H1 (cell line): ENCODE data around the gene LIPC. TPM values are rescaled to one million over a fixed set of nuclear protein-coding genes. Genes with fewer than 3 reads are reported as not detected.

Experiments
- CTCF ChIA-PET: fragments of 300-600 bp; sonication (Branson Sonifier 250); formaldehyde crosslinking; loops from one replicate; lab custom pipeline; 2021; ENCODE audit not compliant: partially characterized antibody; lab: Charles Lee
- POLR2A ChIA-PET: fragments of 300-600 bp; sonication (Branson Sonifier 250); formaldehyde crosslinking; loops from one replicate; lab custom pipeline; 2021; ENCODE audit warnings: inconsistent platforms; ENCODE audit not compliant: partially characterized antibody; lab: Charles Lee
- DNase-seq, 2 experiments: peaks; one replicate each; pipeline versions ENCODE4 v3.0.0 to v3.0.0-alpha.2; 2010 to 2022; ENCODE audit warnings: low spot score in 2 of 2, low read depth in 1 of 2, mixed read lengths in 1 of 2
- FAIRE-seq: peaks from 2 replicates; lab custom pipeline; 2011; peaks lifted over from hg19 to GRCh38; lab: Jason Lieb, UNC
- H2AFZ ChIP-seq: 2 replicates; pipeline ENCODE4 v1.8.1; 2012; ENCODE audit warnings: low read length, inconsistent platforms
- H2AK5ac ChIP-seq: 2 replicates; pipeline ENCODE4 v1.6.1; 2013; ENCODE audit warnings: low read depth, low read length
- H2BK120ac ChIP-seq: replicated peaks from 2 replicates; pipeline ENCODE3; 2013; ENCODE audit warnings: low read depth, low read length, inconsistent platforms
- H2BK12ac ChIP-seq: 2 replicates; pipeline ENCODE4 v1.6.1; 2013; ENCODE audit warnings: low read depth, low read length
- H2BK15ac ChIP-seq: 2 replicates; pipeline ENCODE4 v1.6.1; 2013; ENCODE audit warnings: low read length
- H2BK20ac ChIP-seq: 2 replicates; pipeline ENCODE4 v1.6.1; 2013; ENCODE audit warnings: low read length
- H2BK5ac ChIP-seq: 2 replicates; pipeline ENCODE4 v1.6.1; 2013; ENCODE audit warnings: low read depth, low read length
- H3K14ac ChIP-seq: 2 replicates; pipeline ENCODE4 v1.6.1; 2013; ENCODE audit warnings: inconsistent platforms; ENCODE audit not compliant: insufficient read length
- H3K18ac ChIP-seq: 2 replicates; pipeline ENCODE4 v1.6.1; 2013; ENCODE audit warnings: low read length; ENCODE audit errors: extremely low read depth
- H3K23ac ChIP-seq: 2 replicates; pipeline ENCODE4 v1.6.1; 2013; ENCODE audit warnings: inconsistent platforms; ENCODE audit not compliant: insufficient read length
- H3K23me2 ChIP-seq: 2 replicates; pipeline ENCODE4 v1.6.1; 2013; ENCODE audit warnings: low read depth, low read length
- H3K27ac ChIP-seq: 2 replicates; pipeline ENCODE4 v1.6.1; 2011; ENCODE audit warnings: low read depth, low read length, inconsistent platforms
- H3K27me3 ChIP-seq, 4 experiments: replicated peaks in 1 of 4; 1 replicate in 1 of 4; 2 replicates in 3 of 4; pipeline versions ENCODE4 v1.6.1 to v1.8.1; 2011 to 2013; ENCODE audit warnings: low read length in 3 of 4, mild to moderate bottlenecking in 3 of 4, inconsistent platforms in 2 of 4, mixed read lengths in 2 of 4, moderate library complexity in 1 of 4; ENCODE audit not compliant: control insufficient read depth in 3 of 4, insufficient read depth in 3 of 4; ENCODE audit errors: extremely low read depth in 1 of 4
- H3K36me3 ChIP-seq, 4 experiments: 2 replicates each; pipeline versions ENCODE4 v1.6.1 to v1.8.1; 2011 to 2013; ENCODE audit warnings: mild to moderate bottlenecking in 4 of 4, low read length in 3 of 4, moderate library complexity in 2 of 4, control low read depth in 1 of 4, inconsistent platforms in 1 of 4; ENCODE audit not compliant: insufficient read depth in 4 of 4, control insufficient read depth in 2 of 4
- H3K4ac ChIP-seq: replicated peaks from 2 replicates; pipeline ENCODE3; 2013; ENCODE audit warnings: low read length, low read depth, mixed read lengths, inconsistent platforms; ENCODE audit not compliant: insufficient read length
- H3K4me1 ChIP-seq, 4 experiments: replicated peaks in 1 of 4; 1 replicate in 1 of 4; 2 replicates in 3 of 4; pipeline versions ENCODE4 v1.6.1 to v1.8.1; 2011 to 2013; ENCODE audit warnings: low read length in 3 of 4, inconsistent platforms in 2 of 4, mixed read lengths in 1 of 4; ENCODE audit not compliant: insufficient read depth in 4 of 4, control insufficient read depth in 3 of 4
- H3K4me2 ChIP-seq, 2 experiments: 2 replicates each; pipeline versions ENCODE4 v1.6.1 to v1.8.1; 2011 to 2013; ENCODE audit warnings: low read depth in 2 of 2, low read length in 2 of 2, control low read depth in 1 of 2, inconsistent platforms in 1 of 2, mild to moderate bottlenecking in 1 of 2; ENCODE audit not compliant: insufficient read depth in 1 of 2
- H3K4me3 ChIP-seq, 4 experiments: fragments of 200-600, 300-600 bp in 1 of 4; sonication (generic), shearing (Covaris generic), sonication (Bioruptor Twin) in 1 of 4; 2 replicates each; pipeline versions ENCODE4 v1.5.1 to v1.8.1; 2011 to 2016; ENCODE audit warnings: low read length in 4 of 4, low read depth in 3 of 4, control low read depth in 2 of 4, inconsistent platforms in 2 of 4, mild to moderate bottlenecking in 2 of 4, mixed read lengths in 1 of 4, moderate library complexity in 1 of 4; ENCODE audit not compliant: insufficient read depth in 2 of 4; ENCODE audit errors: extremely low read depth in 1 of 4
- H3K56ac ChIP-seq: replicated peaks from 2 replicates; pipeline ENCODE3; 2013; ENCODE audit warnings: low read depth, mild to moderate bottlenecking, mixed read lengths, low read length, inconsistent platforms; ENCODE audit not compliant: insufficient read length
- H3K79me1 ChIP-seq: 2 replicates; pipeline ENCODE4 v1.6.1; 2013; ENCODE audit warnings: low read depth, low read length, control low read depth
- H3K79me2 ChIP-seq, 2 experiments: 2 replicates each; pipeline versions ENCODE4 v1.6.1 to v1.8.1; 2012 to 2013; ENCODE audit warnings: low read length in 2 of 2, mild to moderate bottlenecking in 2 of 2, inconsistent platforms in 1 of 2; ENCODE audit not compliant: insufficient read depth in 2 of 2, control insufficient read depth in 1 of 2
- H3K9ac ChIP-seq, 4 experiments: replicated peaks in 1 of 4; 1 replicate in 1 of 4; 2 replicates in 3 of 4; pipeline versions ENCODE4 v1.6.1 to v1.8.1; 2011 to 2013; ENCODE audit warnings: low read depth in 3 of 4, low read length in 3 of 4, control low read depth in 2 of 4, mild to moderate bottlenecking in 2 of 4, moderate library complexity in 2 of 4, inconsistent platforms in 1 of 4; ENCODE audit errors: extremely low read depth in 1 of 4
- H3K9me3 ChIP-seq, 2 experiments: 2 replicates each; pipeline versions ENCODE4 v1.6.1 to v1.8.1; 2012 to 2013; ENCODE audit warnings: mild to moderate bottlenecking in 2 of 2, moderate library complexity in 2 of 2, control low read depth in 1 of 2, inconsistent platforms in 1 of 2, low read depth in 1 of 2, low read length in 1 of 2, mixed read lengths in 1 of 2; ENCODE audit not compliant: insufficient read depth in 2 of 2
- H4K20me1 ChIP-seq, 2 experiments: replicated peaks in 1 of 2; 2 replicates each; pipeline versions ENCODE3 to v1.8.1; 2011 to 2013; ENCODE audit warnings: inconsistent platforms in 2 of 2, low read length in 2 of 2, mild to moderate bottlenecking in 1 of 2; ENCODE audit not compliant: insufficient read depth in 2 of 2, control insufficient read depth in 1 of 2
- H4K5ac ChIP-seq: 2 replicates; pipeline ENCODE4 v1.6.1; 2013; ENCODE audit warnings: low read length, low read depth, mixed read lengths, inconsistent platforms; ENCODE audit not compliant: insufficient read length
- H4K8ac ChIP-seq: 2 replicates; pipeline ENCODE4 v1.8.0; 2013; ENCODE audit warnings: mild to moderate bottlenecking, moderate library complexity, low read length, inconsistent platforms; ENCODE audit not compliant: insufficient read depth; ENCODE audit errors: extremely low read depth
- H4K91ac ChIP-seq: replicated peaks from 2 replicates; pipeline ENCODE3; 2013; ENCODE audit warnings: low read length, mixed read lengths, inconsistent platforms; ENCODE audit not compliant: insufficient read length
- BRCA1 ChIP-seq: IDR thresholded peaks from 2 replicates; pipeline ENCODE4 v1.6.1; 2012; ENCODE audit warnings: low read depth, low read length, improper control_type of control experiment
- CBX5 ChIP-seq: fragments of 300-800, 300-1000 bp; sonication (generic); IDR thresholded peaks from 2 replicates; pipeline ENCODE4 v1.7.1; 2016; ENCODE audit warnings: antibody characterized with exemption, low read length, low read depth
- CHD2 ChIP-seq: IDR thresholded peaks from 2 replicates; pipeline ENCODE4 v1.6.1; 2012; ENCODE audit warnings: low read length, improper control_type of control experiment
- EGR1 ChIP-seq: IDR thresholded peaks from 2 replicates; pipeline ENCODE4 v1.6.1; 2011; ENCODE audit warnings: low read depth, low read length, borderline replicate concordance
- EP300 ChIP-seq, 2 experiments: IDR thresholded peaks; 1 replicate in 1 of 2; 2 replicates in 1 of 2; pipeline ENCODE4 v1.6.1; 2011 to 2012; ENCODE audit warnings: low read depth in 2 of 2, low read length in 2 of 2, mild to moderate bottlenecking in 2 of 2, borderline replicate concordance in 1 of 2, inconsistent platforms in 1 of 2, moderate library complexity in 1 of 2
- JUN ChIP-seq: IDR thresholded peaks from 2 replicates; pipeline ENCODE4 v1.6.1; 2011; ENCODE audit warnings: low read depth, mild to moderate bottlenecking, improper control_type of control experiment, low read length
- KDM1A ChIP-seq: fragments of 200-600, 300-600 bp; sonication (generic); IDR thresholded peaks from 2 replicates; pipeline ENCODE4 v1.7.1; 2016; ENCODE audit warnings: mild to moderate bottlenecking, low read length, borderline replicate concordance
- MAFK ChIP-seq: IDR thresholded peaks from 2 replicates; pipeline ENCODE4 v1.6.1; 2012; ENCODE audit warnings: low read depth, mild to moderate bottlenecking, improper control_type of control experiment, low read length
- PHF8 ChIP-seq: fragments of 200-600 bp; sonication (generic); conservative IDR thresholded peaks from 2 replicates; pipeline ENCODE4 v1.7.1; 2012; ENCODE audit warnings: low read depth, mild to moderate bottlenecking, inconsistent platforms, low read length, moderate library complexity
- POLR2AphosphoS5 ChIP-seq: IDR thresholded peaks from 2 replicates; pipeline ENCODE4 v1.6.1; 2011; ENCODE audit warnings: low read depth, low read length
- SP2 ChIP-seq: IDR thresholded peaks from 2 replicates; pipeline ENCODE4 v1.6.1; 2012; ENCODE audit warnings: mild to moderate bottlenecking, low read length, inconsistent platforms
- TCF12 ChIP-seq: IDR thresholded peaks from 2 replicates; pipeline ENCODE4 v1.6.1; 2011; ENCODE audit warnings: low read depth, mild to moderate bottlenecking, low read length
- WGBS, 2 experiments: shearing (Covaris generic) in 1 of 2; methylation state at CpG; one replicate each; pipeline versions ENCODE4 v1.1.6 to v1.1.7; 2013 to 2015; ENCODE audit warnings: low lambda C conversion rate in 2 of 2, mixed read lengths in 2 of 2, inconsistent platforms in 1 of 2, low coverage in 1 of 2, missing lambda C conversion rate in 1 of 2; ENCODE audit not compliant: insufficient replicate concordance in 2 of 2, insufficient coverage in 1 of 2, insufficient read length in 1 of 2; ENCODE audit errors: extremely low coverage in 1 of 2, missing lambda C conversion rate in 1 of 2; 5-methylcytosine and 5-hydroxymethylcytosine counted together
- polyA plus RNA-seq, 7 experiments: library from polyadenylated mRNA; depleted of rRNA in 3 of 7; stranded (reverse) in 5 of 7; unstranded in 2 of 7; fragments of >200 nt in 5 of 7; fragments of 200-250 nt in 2 of 7; gene quantifications; 1 replicate in 5 of 7; 2 replicates in 1 of 7; 4 replicates in 1 of 7; pipeline versions ENCODE4 v1.2.1 to v1.2.3, GENCODE V29; 2011 to 2013; ENCODE audit warnings: missing spikeins in 2 of 7, mixed read lengths in 2 of 7
- total RNA-seq: library from RNA; stranded (reverse); fragmentation: NEBNext Ultra II Directional; extraction: Animal tissue kit (Norgen Biotek cat#: 25700); gene quantifications from 2 replicates; pipeline ENCODE4 v1.2.1, GENCODE V29; 2021

The LIPC gene
- total and polyA plus RNA-seq, 2 of the 8 experiments (the other 6 are each of a cell fraction or from before 2014, with no cell fraction given): not detected

DNA sequence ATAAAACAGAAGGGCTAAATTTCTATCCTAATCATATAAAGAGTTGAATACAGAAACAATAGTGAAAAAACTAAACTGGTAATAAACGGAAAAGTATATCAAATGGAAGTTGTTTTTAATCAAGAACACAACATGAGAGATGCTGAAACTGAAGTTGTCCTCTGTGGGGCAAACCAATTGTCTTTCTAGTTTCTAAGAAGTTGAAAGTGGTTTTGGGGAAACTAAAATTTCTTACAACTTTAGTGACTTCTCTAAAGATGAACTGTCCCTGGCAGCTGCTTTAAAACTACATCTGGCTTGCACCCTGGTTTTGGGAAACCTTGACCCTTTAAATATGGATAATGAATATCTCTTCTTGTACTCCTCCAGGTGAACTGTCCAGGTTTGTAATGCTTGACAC is 162.1 kb downstream of the LIPC start:
- no peak for TF ChIP-seq EGR1
- no peak for TF ChIP-seq BRCA1
- no peak for TF ChIP-seq JUN
- TF ChIP-seq CBX5: no peak
- TF ChIP-seq PHF8: no peak
- no peak for TF ChIP-seq TCF12
- no peak for TF ChIP-seq CHD2
- no peak for TF ChIP-seq POLR2AphosphoS5
- TF ChIP-seq MAFK: no peak
- TF ChIP-seq SP2: no peak
- TF ChIP-seq EP300 (IDR thresholded peaks at IDR 0.05; ENCODE audit: borderline replicate concordance in 1 of 2, low read depth in 2 of 2, low read length in 2 of 2): no peak
- TF ChIP-seq KDM1A: no peak
- H3K4me2 ChIP-seq: no peak overlapping the region
- H2BK20ac ChIP-seq: no peak overlapping the region
- H3K18ac ChIP-seq: no peak overlapping the region
- H2AFZ ChIP-seq: no peak overlapping the region
- no peak overlapping the region for H4K91ac ChIP-seq
- no peak overlapping the region for H3K9ac ChIP-seq
- no peaks in the 10 kb centered on the region for H3K9me3 ChIP-seq
- no peak overlapping the region for H3K23ac ChIP-seq
- H4K20me1 ChIP-seq: no peaks in the 10 kb centered on the region
- no peaks in the 10 kb centered on the region for H3K79me1 ChIP-seq
- H4K5ac ChIP-seq: no peak overlapping the region
- POLR2A ChIA-PET: no interaction called here
- H3K27ac ChIP-seq: no peak overlapping the region
- H3K23me2 ChIP-seq: no peaks in the 10 kb centered on the region; the same call in 1 of the 2 replicates
- no peak overlapping the region for H4K8ac ChIP-seq
- H3K56ac ChIP-seq: no peak overlapping the region
- WGBS, 2 experiments: 93% methylated on average over 1 of the region's 1 CpG; no CpG with 5 or more reads in 1 of the 2 experiments
- H2BK12ac ChIP-seq: no peak overlapping the region
- peaks cover 0 to 3% (median 0%) of the 10 kb centered on the region in 4 experiments; a peak in 2 of 7 replicates for H3K4me1 ChIP-seq
- H3K36me3 ChIP-seq: peaks cover 0 to 5% (median 2%) of the 10 kb centered on the region in 4 experiments; a peak in 2 of 8 replicates
- DNase-seq (no peak), FAIRE-seq (no peak)
- H2BK15ac ChIP-seq: no peak overlapping the region
- no peak overlapping the region for H3K4me3 ChIP-seq
- H3K27me3 ChIP-seq: no peaks in the 10 kb centered on the region; a peak in 1 of 7 replicates
- H3K4ac ChIP-seq: no peak overlapping the region
- CTCF ChIA-PET: no interaction called here
- no peak overlapping the region for H3K14ac ChIP-seq
- H2BK5ac ChIP-seq: no peak overlapping the region
- no peak overlapping the region for H2BK120ac ChIP-seq
- no peak overlapping the region for H2AK5ac ChIP-seq
- H3K79me2 ChIP-seq: no peaks in the 10 kb centered on the region
